A549 (cell line): ENCODE data around the gene PCGF3. TPM values are rescaled to one million over a fixed set of nuclear protein-coding genes. Genes with fewer than 3 reads are reported as not detected.
A peak's percentile ranks its signal among the peaks of the same experiment; 100 is the strongest.

Source experiments
- ATAC-seq, 2 experiments: fragments of 200-7000 bp in 1 of 2; fragments of >200 bp in 1 of 2; cut with Nextera tagmentation in 1 of 2; cut with Tn5 transposase in 1 of 2; 3 replicates each; pipeline versions ENCODE4 v1.8.0 to v1.9.1; 2018 to 2020; ENCODE audit warnings: mild to moderate bottlenecking in 1 of 2, moderate library complexity in 1 of 2
- CTCF ChIA-PET: fragments of 300-600 bp; sonication (Branson Sonifier 250); formaldehyde crosslinking; extraction: SDS; loops from one replicate; lab custom pipeline; 2021; ENCODE audit warnings: antibody characterized with exemption, inconsistent platforms; lab: Yijun Ruan, JAX
- POLR2A ChIA-PET: fragments of 350-600 bp; formaldehyde crosslinking; extraction: SDS; loops from one replicate; lab custom pipeline; 2021; ENCODE audit warnings: antibody characterized with exemption, inconsistent platforms; lab: Yijun Ruan, JAX
- DNase-seq, 2 experiments: peaks; one replicate each; pipeline versions ENCODE4 v3.0.0 to v3.0.0-alpha.2; 2011 to 2016; ENCODE audit warnings: low read depth in 1 of 2, low spot score in 1 of 2
- FAIRE-seq: peaks from 2 replicates; lab custom pipeline; 2011; peaks lifted over from hg19 to GRCh38; lab: Jason Lieb, UNC
- H3K27ac ChIP-seq, 2 experiments: fragments of >200 bp; sonication (Bioruptor Twin); formaldehyde crosslinking; 3 replicates each; pipeline ENCODE4 v1.5.1; 2016 to 2017
- H3K4me1 ChIP-seq: fragments of >200 bp; sonication (Bioruptor Twin); formaldehyde crosslinking; 3 replicates; pipeline ENCODE4 v1.6.1; 2016
- H3K4me2 ChIP-seq: fragments of >200 bp; sonication (Bioruptor Twin); formaldehyde crosslinking; 3 replicates; pipeline ENCODE4 v1.6.1; 2016
- H3K4me3 ChIP-seq: fragments of >200 bp; sonication (Bioruptor Twin); formaldehyde crosslinking; 3 replicates; pipeline ENCODE4 v1.5.1; 2016
- H3K9me3 ChIP-seq: fragments of >200 bp; sonication (Bioruptor Twin); formaldehyde crosslinking; 3 replicates; pipeline ENCODE4 v1.6.1; 2016
- BHLHE40 ChIP-seq: IDR thresholded peaks from 2 replicates; pipeline ENCODE4 v1.6.1; 2012; ENCODE audit warnings: low read depth, low read length, inconsistent platforms
- CHD2 ChIP-seq: fragments of 150-350 bp; IDR thresholded peaks from 2 replicates; pipeline ENCODE4 v1.6.1; 2014; ENCODE audit warnings: low read length; ENCODE audit not compliant: partially characterized antibody
- CHD4 ChIP-seq: fragments of 200-600 bp; sonication (generic); IDR thresholded peaks from 2 replicates; pipeline ENCODE4 v1.6.1; 2016; ENCODE audit warnings: antibody characterized with exemption, mild to moderate bottlenecking, borderline replicate concordance
- E2F6 ChIP-seq: IDR thresholded peaks from 2 replicates; pipeline ENCODE4 v1.6.1; 2012; ENCODE audit warnings: low read depth, borderline replicate concordance
- EHF ChIP-seq: fragments of 250-450 bp; sonication (Bioruptor Pico); IDR thresholded peaks from 2 replicates; pipeline ENCODE4 v1.5.0; 2020; ENCODE audit warnings: mild to moderate bottlenecking
- ESRRA ChIP-seq: fragments of 150-350 bp; IDR thresholded peaks from 2 replicates; pipeline ENCODE4 v1.6.1; 2014; ENCODE audit warnings: mild to moderate bottlenecking, low read length, borderline replicate concordance
- HOXA7 ChIP-seq: fragments of 250-450 bp; sonication (Bioruptor Pico); IDR thresholded peaks from 2 replicates; pipeline ENCODE4 v1.5.0; 2020; ENCODE audit warnings: mild to moderate bottlenecking, moderate library complexity
- HOXB13 ChIP-seq: fragments of 250-450 bp; sonication (Bioruptor Pico); IDR thresholded peaks from 2 replicates; pipeline ENCODE4 v1.5.0; 2020; ENCODE audit warnings: low read depth, mild to moderate bottlenecking, moderate library complexity
- JUN ChIP-seq, 2 experiments: fragments of >200 bp; sonication (Bioruptor Twin); formaldehyde crosslinking; IDR thresholded peaks; 2 replicates in 1 of 2; 3 replicates in 1 of 2; pipeline ENCODE4 v1.6.1; 2016 to 2017
- JUNB ChIP-seq: fragments of >200 bp; sonication (Bioruptor Twin); formaldehyde crosslinking; IDR thresholded peaks from 2 replicates; pipeline ENCODE4 v1.6.1; 2016
- MAFK ChIP-seq: fragments of 450-650 bp; IDR thresholded peaks from 2 replicates; pipeline ENCODE4 v1.6.1; 2014; ENCODE audit not compliant: partially characterized antibody
- NFE2L2 ChIP-seq: fragments of 150-350 bp; conservative IDR thresholded peaks from 2 replicates; pipeline ENCODE4 v1.6.1; 2014; ENCODE audit warnings: low read length
- NR3C1 ChIP-seq: fragments of >200 bp; sonication (Bioruptor Twin); formaldehyde crosslinking; IDR thresholded peaks from 3 replicates; pipeline ENCODE4 v1.6.1; 2017
- POLR2A ChIP-seq: IDR thresholded peaks from 2 replicates; pipeline ENCODE4 v1.6.1; 2012; ENCODE audit warnings: mild to moderate bottlenecking, low read length
- RCOR1 ChIP-seq: fragments of 150-350 bp; IDR thresholded peaks from 2 replicates; pipeline ENCODE4 v1.6.1; 2014; ENCODE audit warnings: antibody characterized with exemption, low read length, low read depth
- REST ChIP-seq: fragments of 200-600 bp; sonication (generic); IDR thresholded peaks from 2 replicates; pipeline ENCODE4 v1.6.1; 2016; ENCODE audit warnings: antibody characterized with exemption, mild to moderate bottlenecking, moderate library complexity
- SMC3 ChIP-seq: fragments of >200 bp; sonication (Bioruptor Twin); formaldehyde crosslinking; IDR thresholded peaks from 3 replicates; pipeline ENCODE4 v1.6.1; 2018; ENCODE audit warnings: inconsistent platforms
- TFCP2L1 ChIP-seq: fragments of 250-450 bp; sonication (Bioruptor Pico); IDR thresholded peaks from 2 replicates; pipeline ENCODE4 v1.5.0; 2021; ENCODE audit warnings: mild to moderate bottlenecking
- ZFP36 ChIP-seq: fragments of 450-650 bp; IDR thresholded peaks from 2 replicates; pipeline ENCODE4 v1.6.1; 2014; ENCODE audit warnings: borderline replicate concordance; ENCODE audit not compliant: partially characterized antibody
- WGBS: methylation state at CpG from one replicate; pipeline ENCODE4 v1.1.6; 2017; ENCODE audit errors: missing lambda C conversion rate; 5-methylcytosine and 5-hydroxymethylcytosine counted together
- polyA plus RNA-seq, 4 experiments: library from polyadenylated mRNA; depleted of rRNA in 3 of 4; stranded (reverse); fragments of >200 nt; fragmentation: RNase III in 1 of 4; extraction: RNeasy Plus Mini Kit Qiagen cat#74134 plus additional on column Dnase treatment in 1 of 4; gene quantifications; 2 replicates in 3 of 4; 3 replicates in 1 of 4; pipeline ENCODE4 v1.2.3, GENCODE V29; 2011 to 2017
- TF ChIP-seq, protein P1 (sequence below): IDR thresholded peaks from 2 replicates; pipeline ENCODE4 v1.6.1; 2012
- TF ChIP-seq, protein P2 (sequence below): fragments of 250-450 bp; sonication (Bioruptor Pico); IDR thresholded peaks from 2 replicates; pipeline ENCODE4 v1.5.0; 2021; ENCODE audit warnings: mild to moderate bottlenecking, moderate library complexity, borderline replicate concordance
- TF ChIP-seq, protein P3 (sequence below): fragments of 250-450 bp; sonication (Bioruptor Pico); IDR thresholded peaks from 2 replicates; pipeline ENCODE4 v1.5.0; 2020; ENCODE audit warnings: low read depth, mild to moderate bottlenecking, moderate library complexity

The PCGF3 gene
- polyA plus RNA-seq, 2 of the 4 experiments (the other 2 are of a cell fraction), result 15.9 to 21.0 TPM

- TF ChIP-seq E2F6 (no peak), ESRRA (no peak), POLR2A (no peak), BHLHE40 (no peak), NFE2L2 (no peak), TFCP2L1 (CRISPR knock-in tag) (no peak), JUN (IDR thresholded peaks at IDR 0.05) (no peak), CHD2 (no peak), ZFP36 (no peak), MAFK (no peak), RCOR1 (no peak), JUNB (no peak)
- TF ChIP-seq, protein P1, sequence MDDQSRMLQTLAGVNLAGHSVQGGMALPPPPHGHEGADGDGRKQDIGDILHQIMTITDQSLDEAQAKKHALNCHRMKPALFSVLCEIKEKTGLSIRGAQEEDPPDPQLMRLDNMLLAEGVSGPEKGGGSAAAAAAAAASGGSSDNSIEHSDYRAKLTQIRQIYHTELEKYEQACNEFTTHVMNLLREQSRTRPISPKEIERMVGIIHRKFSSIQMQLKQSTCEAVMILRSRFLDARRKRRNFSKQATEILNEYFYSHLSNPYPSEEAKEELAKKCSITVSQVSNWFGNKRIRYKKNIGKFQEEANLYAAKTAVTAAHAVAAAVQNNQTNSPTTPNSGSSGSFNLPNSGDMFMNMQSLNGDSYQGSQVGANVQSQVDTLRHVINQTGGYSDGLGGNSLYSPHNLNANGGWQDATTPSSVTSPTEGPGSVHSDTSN, result no peak
- TF ChIP-seq, protein P2, sequence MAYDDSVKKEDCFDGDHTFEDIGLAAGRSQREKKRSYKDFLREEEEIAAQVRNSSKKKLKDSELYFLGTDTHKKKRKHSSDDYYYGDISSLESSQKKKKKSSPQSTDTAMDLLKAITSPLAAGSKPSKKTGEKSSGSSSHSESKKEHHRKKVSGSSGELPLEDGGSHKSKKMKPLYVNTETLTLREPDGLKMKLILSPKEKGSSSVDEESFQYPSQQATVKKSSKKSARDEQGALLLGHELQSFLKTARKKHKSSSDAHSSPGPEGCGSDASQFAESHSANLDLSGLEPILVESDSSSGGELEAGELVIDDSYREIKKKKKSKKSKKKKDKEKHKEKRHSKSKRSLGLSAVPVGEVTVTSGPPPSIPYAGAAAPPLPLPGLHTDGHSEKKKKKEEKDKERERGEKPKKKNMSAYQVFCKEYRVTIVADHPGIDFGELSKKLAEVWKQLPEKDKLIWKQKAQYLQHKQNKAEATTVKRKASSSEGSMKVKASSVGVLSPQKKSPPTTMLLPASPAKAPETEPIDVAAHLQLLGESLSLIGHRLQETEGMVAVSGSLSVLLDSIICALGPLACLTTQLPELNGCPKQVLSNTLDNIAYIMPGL (CRISPR knock-in tag), result no peak
- TF ChIP-seq, protein P3, sequence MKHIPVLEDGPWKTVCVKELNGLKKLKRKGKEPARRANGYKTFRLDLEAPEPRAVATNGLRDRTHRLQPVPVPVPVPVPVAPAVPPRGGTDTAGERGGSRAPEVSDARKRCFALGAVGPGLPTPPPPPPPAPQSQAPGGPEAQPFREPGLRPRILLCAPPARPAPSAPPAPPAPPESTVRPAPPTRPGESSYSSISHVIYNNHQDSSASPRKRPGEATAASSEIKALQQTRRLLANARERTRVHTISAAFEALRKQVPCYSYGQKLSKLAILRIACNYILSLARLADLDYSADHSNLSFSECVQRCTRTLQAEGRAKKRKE (CRISPR knock-in tag), result no peak
- H3K9me3 ChIP-seq, result no peaks in the 10 kb centered on the region
- WGBS, result 51% methylated on average over 5 of the region's 19 CpGs
- peak overlapping the region; percentile 95; the same call in 2 of the 3 replicates for H3K4me2 ChIP-seq
- no peak for DNase-seq
- ChIA-PET POLR2A (no interaction called here), CTCF (no interaction called here)
- ATAC-seq, result no peak
- no peak overlapping the region for H3K27ac ChIP-seq
- H3K4me1 ChIP-seq, result peaks cover 14% of the 10 kb centered on the region; the same call in 2 of the 3 replicates
- no peak for FAIRE-seq
- H3K4me3 ChIP-seq, result no peak overlapping the region
These were observed 29.4 kb upstream of the PCGF3 start for GRCh38 chr4:675980-676870.

GRCh38 chr4:676871-677235 is 28.8 kb upstream of the PCGF3 start:
- TF ChIP-seq EHF (CRISPR knock-in tag), result no peak
- TF ChIP-seq HOXA7, result no peak
- no peak for TF ChIP-seq POLR2A
- TF ChIP-seq SMC3, result no peak
- TF ChIP-seq HOXB13, result no peak
- TF ChIP-seq NR3C1, result no peak
- TF ChIP-seq REST, result no peak
- no peak for TF ChIP-seq CHD4
- H3K27ac ChIP-seq, result no peak overlapping the region

More at GRCh38 chr4:676871-677235, 28.8 kb upstream of the PCGF3 start:
- DNase-seq (no peak), FAIRE-seq (no peak), ATAC-seq (no peak)
- POLR2A ChIA-PET, result no interaction called here
- WGBS, result 78% methylated on average over 5 of the region's 8 CpGs
- CTCF ChIA-PET, result no interaction called here
- no peaks in the 10 kb centered on the region for H3K9me3 ChIP-seq
- no peak overlapping the region for H3K4me3 ChIP-seq
- peaks cover 16% of the 10 kb centered on the region; the same call in 2 of the 3 replicates for H3K4me1 ChIP-seq
- H3K4me2 ChIP-seq, result no peak overlapping the region
